H9 (cell line): ENCODE data around the gene ACBD7. TPM values are rescaled to one million over a fixed set of nuclear protein-coding genes. Genes with fewer than 3 reads are reported as not detected.

Source experiments
- DNase-seq: peaks from one replicate; pipeline ENCODE4 v3.0.0-alpha.2; 2017
- H2AFZ ChIP-seq: one replicate; pipeline ENCODE4 v1.6.1; 2013; ENCODE audit warnings: mild to moderate bottlenecking, low read length, control low read depth, moderate library complexity
- H2AK5ac ChIP-seq: 2 replicates; pipeline ENCODE4 v1.6.1; 2013; ENCODE audit warnings: low read length, control low read depth, mixed read lengths; ENCODE audit not compliant: insufficient read length
- H2BK120ac ChIP-seq: one replicate; pipeline ENCODE4 v1.6.1; 2013; ENCODE audit warnings: low read depth, mild to moderate bottlenecking, low read length, control low read depth, inconsistent platforms; ENCODE audit not compliant: poor library complexity, severe bottlenecking
- H2BK12ac ChIP-seq: 2 replicates; pipeline ENCODE4 v1.6.1; 2013; ENCODE audit warnings: low read length, control low read depth, mixed read lengths, low read depth; ENCODE audit not compliant: insufficient read length
- H2BK15ac ChIP-seq: 2 replicates; pipeline ENCODE4 v1.6.1; 2013; ENCODE audit warnings: low read depth, low read length, control low read depth
- H2BK20ac ChIP-seq: one replicate; pipeline ENCODE4 v1.6.1; 2013; ENCODE audit warnings: low read depth, mild to moderate bottlenecking, low read length, control low read depth, inconsistent platforms; ENCODE audit not compliant: poor library complexity, severe bottlenecking
- H2BK5ac ChIP-seq: 2 replicates; pipeline ENCODE4 v1.6.1; 2013; ENCODE audit warnings: low read length, control low read depth, mixed read lengths; ENCODE audit not compliant: insufficient read length
- H3K14ac ChIP-seq: 2 replicates; pipeline ENCODE4 v1.6.1; 2013; ENCODE audit warnings: low read length, control low read depth; ENCODE audit not compliant: insufficient read depth
- H3K18ac ChIP-seq: 2 replicates; pipeline ENCODE4 v1.6.1; 2013; ENCODE audit warnings: low read depth, mild to moderate bottlenecking, mixed read lengths, low read length, control low read depth; ENCODE audit not compliant: insufficient read length
- H3K23ac ChIP-seq: 2 replicates; pipeline ENCODE4 v1.6.1; 2013; ENCODE audit warnings: low read length, control low read depth, mixed read lengths, low read depth; ENCODE audit not compliant: insufficient read length
- H3K23me2 ChIP-seq: 2 replicates; pipeline ENCODE4 v1.6.1; 2013; ENCODE audit warnings: low read depth, mild to moderate bottlenecking, mixed read lengths, low read length, control low read depth; ENCODE audit not compliant: insufficient read length, poor library complexity, severe bottlenecking
- H3K27ac ChIP-seq: 2 replicates; pipeline ENCODE4 v1.5.1; 2013; ENCODE audit warnings: low read length, control low read depth, mixed read lengths, low read depth; ENCODE audit not compliant: insufficient read length
- H3K27me3 ChIP-seq: 2 replicates; pipeline ENCODE4 v1.6.1; 2013; ENCODE audit warnings: low read length, control low read depth, inconsistent platforms; ENCODE audit not compliant: insufficient read depth
- H3K4ac ChIP-seq: 2 replicates; pipeline ENCODE4 v1.6.1; 2013; ENCODE audit warnings: low read depth, mild to moderate bottlenecking, control low read depth, inconsistent platforms, low read length, moderate library complexity
- H3K4me1 ChIP-seq: 2 replicates; pipeline ENCODE4 v1.6.1; 2013; ENCODE audit warnings: low read length, control low read depth, inconsistent platforms; ENCODE audit not compliant: insufficient read depth
- H3K4me2 ChIP-seq: 2 replicates; pipeline ENCODE4 v1.6.1; 2013; ENCODE audit warnings: low read length, control low read depth, mixed read lengths; ENCODE audit not compliant: insufficient read length, insufficient read depth
- H3K56ac ChIP-seq: 2 replicates; pipeline ENCODE4 v1.6.1; 2013; ENCODE audit warnings: low read depth, mild to moderate bottlenecking, mixed read lengths, low read length, control low read depth; ENCODE audit not compliant: insufficient read length
- H3K79me1 ChIP-seq: 2 replicates; pipeline ENCODE4 v1.6.1; 2013; ENCODE audit warnings: low read depth, mild to moderate bottlenecking, moderate library complexity, low read length, control low read depth, inconsistent platforms; ENCODE audit not compliant: insufficient read depth, poor library complexity, severe bottlenecking
- H3K79me2 ChIP-seq: 2 replicates; pipeline ENCODE4 v1.6.1; 2013; ENCODE audit warnings: low read length, control low read depth, inconsistent platforms; ENCODE audit not compliant: insufficient read depth
- H3K9ac ChIP-seq: 2 replicates; pipeline ENCODE4 v1.6.1; 2013; ENCODE audit warnings: low read length, control low read depth, mixed read lengths; ENCODE audit not compliant: insufficient read length; ENCODE audit errors: extremely low read depth
- H3K9me3 ChIP-seq: one replicate; pipeline ENCODE4 v1.6.1; 2013; ENCODE audit warnings: low read depth, low read length, inconsistent platforms; ENCODE audit not compliant: control insufficient read depth
- H3T11ph ChIP-seq: one replicate; pipeline ENCODE4 v1.6.1; 2013; ENCODE audit warnings: mild to moderate bottlenecking, low read length, control low read depth, inconsistent platforms
- H4K20me1 ChIP-seq: one replicate; pipeline ENCODE4 v1.6.1; 2013; ENCODE audit not compliant: control insufficient read depth, insufficient read length, insufficient read depth
- H4K5ac ChIP-seq: 2 replicates; pipeline ENCODE4 v1.6.1; 2013; ENCODE audit warnings: low read depth, mild to moderate bottlenecking, mixed read lengths, low read length, control low read depth; ENCODE audit not compliant: insufficient read length
- H4K8ac ChIP-seq: replicated peaks from 2 replicates; pipeline ENCODE4 v1.6.1; 2013; ENCODE audit warnings: low read length, control low read depth, mixed read lengths, low read depth; ENCODE audit not compliant: insufficient read length
- H4K91ac ChIP-seq: 2 replicates; pipeline ENCODE4 v1.6.1; 2013; ENCODE audit warnings: low read depth, mild to moderate bottlenecking, moderate library complexity, mixed read lengths, low read length, control low read depth; ENCODE audit not compliant: insufficient read length
- H3K27ac Mint-ChIP-seq, 3 experiments: 2 replicates in 2 of 3; 3 replicates in 1 of 3; pipeline ENCODE4 v1.8.0; 2020 to 2021; ENCODE audit warnings: mixed read lengths in 3 of 3, mild to moderate bottlenecking in 1 of 3, moderate library complexity in 1 of 3
- H3K27me3 Mint-ChIP-seq: 2 replicates; pipeline ENCODE4 v1.8.0; 2021; ENCODE audit warnings: low read depth, mild to moderate bottlenecking, moderate library complexity, mixed read lengths
- H3K36me3 Mint-ChIP-seq, 3 experiments: 2 replicates in 2 of 3; 3 replicates in 1 of 3; pipeline ENCODE4 v1.8.0; 2020 to 2021; ENCODE audit warnings: low read depth in 3 of 3, mixed read lengths in 3 of 3; ENCODE audit not compliant: insufficient read depth in 1 of 3
- H3K4me1 Mint-ChIP-seq, 2 experiments: 2 replicates each; pipeline ENCODE4 v1.8.0; 2020; ENCODE audit warnings: mixed read lengths in 2 of 2
- H3K4me3 Mint-ChIP-seq, 2 experiments: 2 replicates in 1 of 2; 3 replicates in 1 of 2; pipeline ENCODE4 v1.8.0; 2020 to 2021; ENCODE audit warnings: mild to moderate bottlenecking in 2 of 2, mixed read lengths in 2 of 2, moderate library complexity in 1 of 2
- H3K9me3 Mint-ChIP-seq, 2 experiments: 2 replicates in 1 of 2; 3 replicates in 1 of 2; pipeline ENCODE4 v1.8.0; 2020; ENCODE audit warnings: mild to moderate bottlenecking in 2 of 2, mixed read lengths in 2 of 2, moderate library complexity in 1 of 2
- CTCF ChIP-seq: fragments of 200-600 bp; sonication (generic); conservative IDR thresholded peaks from 3 replicates; pipeline ENCODE4 v1.8.0; 2021; ENCODE audit warnings: antibody characterized with exemption, mild to moderate bottlenecking
- WGBS: extraction: QIAGEN DNeasy Blood & Tissue Kit; methylation state at CpG from one replicate; pipeline ENCODE4 v1.1.7; 2013; ENCODE audit warnings: missing lambda C conversion rate, low lambda C conversion rate, mixed read lengths; ENCODE audit not compliant: insufficient read length; ENCODE audit errors: extremely low coverage; 5-methylcytosine and 5-hydroxymethylcytosine counted together
- total RNA-seq: library from RNA; stranded (reverse); gene quantifications from 2 replicates; pipeline ENCODE4 v1.2.1, GENCODE V29; 2021

ACBD7 gene
- total RNA-seq, 1 experiment from 2014 or later = 25.0 TPM

GRCh38 chr10:15118615-15119014, 30.0 kb upstream of the ACBD7 start:
- no peaks in the 10 kb centered on the region for H3K27me3 Mint-ChIP-seq
- Histone ChIP-seq H3K79me2 (no peaks in the 10 kb centered on the region), H3K4me2 (no peak overlapping the region), H3T11ph (no peak overlapping the region), H4K5ac (no peak overlapping the region), H3K79me1 (no peaks in the 10 kb centered on the region), H4K20me1 (no peaks in the 10 kb centered on the region), H3K23me2 (no peaks in the 10 kb centered on the region), H4K91ac (no peak overlapping the region), H3K18ac (no peak overlapping the region), H3K27me3 (no peaks in the 10 kb centered on the region), H2BK5ac (no peak overlapping the region), H3K4me1 (no peaks in the 10 kb centered on the region), H3K27ac (no peak overlapping the region), H2BK15ac (no peak overlapping the region), H4K8ac (no peak overlapping the region), H2BK12ac (no peak overlapping the region), H2AK5ac (no peak overlapping the region), H3K14ac (no peak overlapping the region), H2BK120ac (no peak overlapping the region), H3K23ac (no peak overlapping the region), H3K56ac (no peak overlapping the region), H3K4ac (no peak overlapping the region), H3K9me3 (no peaks in the 10 kb centered on the region), H2BK20ac (no peak overlapping the region), H3K9ac (no peak overlapping the region), H2AFZ (no peak overlapping the region)
- H3K27ac Mint-ChIP-seq = no peak overlapping the region
- WGBS = no CpG with 5 or more reads among the region's 1 CpG
- TF ChIP-seq CTCF = no peak
- no peak overlapping the region for H3K4me3 Mint-ChIP-seq
- no peak for DNase-seq
- H3K36me3 Mint-ChIP-seq = peaks cover 5 to 16% (median 8%) of the 10 kb centered on the region in 3 experiments; a peak in 6 of 7 replicates
- H3K4me1 Mint-ChIP-seq = no peaks in the 10 kb centered on the region
- H3K9me3 Mint-ChIP-seq = peaks cover 0 to 3% of the 10 kb centered on the region in 2 experiments; a peak in 1 of 5 replicates
